ENCODE measurements around the gene AEBP1.

AEBP1 gene

GRCh38 chr7:44068054-44068453, 36.1 kb upstream of the AEBP1 start:
- TF ChIP-seq, protein P1, sequence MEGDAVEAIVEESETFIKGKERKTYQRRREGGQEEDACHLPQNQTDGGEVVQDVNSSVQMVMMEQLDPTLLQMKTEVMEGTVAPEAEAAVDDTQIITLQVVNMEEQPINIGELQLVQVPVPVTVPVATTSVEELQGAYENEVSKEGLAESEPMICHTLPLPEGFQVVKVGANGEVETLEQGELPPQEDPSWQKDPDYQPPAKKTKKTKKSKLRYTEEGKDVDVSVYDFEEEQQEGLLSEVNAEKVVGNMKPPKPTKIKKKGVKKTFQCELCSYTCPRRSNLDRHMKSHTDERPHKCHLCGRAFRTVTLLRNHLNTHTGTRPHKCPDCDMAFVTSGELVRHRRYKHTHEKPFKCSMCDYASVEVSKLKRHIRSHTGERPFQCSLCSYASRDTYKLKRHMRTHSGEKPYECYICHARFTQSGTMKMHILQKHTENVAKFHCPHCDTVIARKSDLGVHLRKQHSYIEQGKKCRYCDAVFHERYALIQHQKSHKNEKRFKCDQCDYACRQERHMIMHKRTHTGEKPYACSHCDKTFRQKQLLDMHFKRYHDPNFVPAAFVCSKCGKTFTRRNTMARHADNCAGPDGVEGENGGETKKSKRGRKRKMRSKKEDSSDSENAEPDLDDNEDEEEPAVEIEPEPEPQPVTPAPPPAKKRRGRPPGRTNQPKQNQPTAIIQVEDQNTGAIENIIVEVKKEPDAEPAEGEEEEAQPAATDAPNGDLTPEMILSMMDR (IDR thresholded peaks at IDR 0.05) = no peak
- Histone ChIP-seq H3K4me3 (no peak overlapping the region), H3K27ac (no peak overlapping the region)
- DNase-seq (ENCODE audit: low spot score) = no peak

DNA sequence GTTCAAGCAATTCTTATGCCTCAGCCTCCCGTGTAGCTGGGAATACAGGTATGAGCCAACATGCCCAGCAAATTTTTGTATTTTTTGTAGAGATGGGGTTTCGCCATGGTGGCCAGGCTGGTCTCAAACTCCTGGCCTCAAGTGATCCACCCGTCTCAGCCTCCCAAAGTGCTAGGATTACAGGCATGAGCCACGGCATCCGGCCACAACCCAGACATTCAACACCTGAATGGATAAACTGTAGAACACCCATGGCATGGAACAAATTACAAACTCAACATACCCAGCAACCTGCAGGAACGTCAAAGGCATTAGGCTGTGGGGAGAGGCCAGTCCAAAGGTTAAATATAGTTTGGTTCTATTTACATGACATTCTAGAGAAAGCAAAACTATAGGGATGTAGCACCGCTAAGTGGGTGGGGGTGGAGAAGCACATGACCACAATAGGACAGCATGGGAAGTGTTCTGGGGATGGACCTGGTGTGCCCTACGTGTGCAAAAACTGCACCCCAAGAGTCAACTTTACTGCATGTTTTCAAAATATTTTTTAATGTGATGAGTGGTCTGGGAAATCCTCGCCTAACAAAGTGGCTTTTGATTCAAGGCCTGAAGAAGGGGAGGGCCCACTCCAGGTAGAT, 32.3 kb upstream of the AEBP1 start:
- DNase-seq (ENCODE audit: low spot score) = no peak
- TF ChIP-seq, protein P1 (IDR thresholded peaks at IDR 0.05) = no peak
- Histone ChIP-seq H3K4me3 (no peak overlapping the region), H3K27ac (peak overlapping the region; percentile 79 to 91)

DNA sequence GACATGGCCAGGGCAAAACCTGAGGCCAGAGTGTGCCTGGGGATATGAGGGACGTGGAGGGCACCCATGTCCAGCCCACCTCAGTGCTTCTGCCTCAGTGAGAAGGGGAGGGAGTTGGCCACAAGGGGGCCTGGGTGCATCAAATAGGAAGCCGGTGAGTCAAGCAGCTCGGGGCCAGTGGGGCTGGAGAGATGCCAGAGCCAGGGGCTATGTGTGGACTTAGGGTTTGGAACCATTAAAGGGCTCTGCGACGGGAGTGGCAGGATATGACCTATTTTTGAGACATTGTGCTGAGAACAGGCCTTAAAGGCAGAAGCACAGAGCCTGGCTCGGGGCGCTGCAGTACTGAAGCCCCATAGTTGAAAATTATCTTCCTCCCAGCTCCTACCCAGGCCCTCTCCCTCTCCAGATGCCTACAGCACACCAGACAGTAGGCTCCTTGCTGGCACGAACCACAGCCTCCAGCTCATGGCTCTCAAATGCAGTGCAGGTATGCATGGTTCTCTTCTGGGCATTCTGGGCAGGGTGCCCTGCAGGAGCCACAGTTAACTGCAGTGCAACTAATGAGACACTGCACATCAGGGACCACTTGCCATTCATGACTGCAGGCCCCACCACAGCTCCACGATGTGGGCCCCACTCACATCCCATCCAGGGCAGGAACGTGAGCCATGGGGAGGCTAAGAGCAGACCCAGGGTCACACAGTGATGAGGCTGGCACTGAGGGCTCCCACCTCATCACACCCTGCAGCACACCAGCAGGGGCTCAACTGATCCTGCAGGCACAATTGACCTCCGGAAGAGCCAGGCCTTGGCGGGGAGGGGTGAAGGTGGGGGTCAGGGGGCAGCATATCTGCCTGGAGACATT, 31.5 kb upstream of the AEBP1 start:
- TF ChIP-seq, protein P1 (IDR thresholded peaks at IDR 0.05) = peak; percentile 77
- peak overlapping the region; percentile 79 to 91 for H3K27ac ChIP-seq
- DNase-seq (ENCODE audit: low spot score) = peak; percentile 92
- H3K4me3 ChIP-seq = no peak overlapping the region

DNA sequence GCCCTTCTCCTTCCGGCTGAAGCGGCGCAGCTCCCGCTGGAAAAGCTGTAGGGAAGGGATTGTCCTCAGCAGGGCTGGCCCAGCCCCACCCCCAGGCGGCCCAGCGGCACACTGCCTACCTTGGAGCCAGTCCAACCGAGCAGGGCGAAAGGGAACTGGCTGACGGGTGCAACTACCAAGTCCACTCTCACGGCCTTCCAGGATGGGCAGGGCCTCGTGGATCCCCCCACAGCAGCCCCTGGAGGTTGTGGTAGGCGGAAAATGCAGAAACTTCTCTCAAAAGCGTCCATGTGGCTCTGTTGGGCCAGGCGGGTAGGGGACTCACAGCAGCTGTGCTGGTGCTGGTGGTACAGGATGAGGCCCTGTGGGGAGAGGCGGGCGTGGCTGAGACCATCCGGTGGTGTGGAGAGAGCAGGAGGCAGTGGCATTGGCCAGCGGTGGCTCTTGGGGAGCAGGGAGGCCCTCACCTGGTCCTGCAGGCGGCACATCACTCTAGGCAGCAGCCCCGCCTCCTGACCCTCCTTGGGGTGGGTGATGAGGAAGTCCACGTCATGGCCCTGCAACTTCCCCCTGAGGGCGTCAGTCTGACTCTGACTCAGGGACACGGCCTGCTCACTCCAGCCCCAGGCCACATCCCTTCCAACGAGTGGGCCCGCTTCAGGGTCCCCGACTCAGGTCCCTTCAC, 30.3 kb upstream of the AEBP1 start:
- TF ChIP-seq, protein P1 (IDR thresholded peaks at IDR 0.05) = no peak
- H3K4me3 ChIP-seq = peak overlapping the region; percentile 58
- peak; percentile 88 for DNase-seq (ENCODE audit: low spot score)
- H3K27ac ChIP-seq = peak overlapping the region; percentile 79 to 91

DNA sequence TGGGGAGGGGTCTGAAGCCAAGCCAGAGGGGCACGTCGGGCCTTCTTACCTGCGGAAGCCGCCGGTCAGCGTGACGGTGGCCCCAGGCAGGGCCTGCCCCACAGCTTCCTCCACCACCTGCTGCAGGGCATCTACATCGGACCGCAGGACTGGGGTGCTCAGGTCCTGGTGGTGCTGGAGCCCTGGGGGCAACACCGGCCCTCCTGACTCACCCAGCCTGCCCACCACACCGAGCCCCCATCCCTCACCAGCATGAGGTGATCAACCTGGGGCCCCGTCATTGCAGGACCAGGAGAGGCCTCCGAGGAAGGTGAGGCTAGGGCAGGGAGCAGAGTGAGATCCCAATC, 29.8 kb upstream of the AEBP1 start:
- Histone ChIP-seq H3K27ac (peak overlapping the region; percentile 79 to 91), H3K4me3 (peak overlapping the region; percentile 58)
- TF ChIP-seq, protein P1 (IDR thresholded peaks at IDR 0.05) = no peak
- no peak for DNase-seq (ENCODE audit: low spot score)

GRCh38 chr7:44075296-44076075, 28.7 kb upstream of the AEBP1 start:
- Histone ChIP-seq H3K4me3 (no peak overlapping the region), H3K27ac (no peak overlapping the region)
- no peak for DNase-seq (ENCODE audit: low spot score)
- TF ChIP-seq, protein P1 (IDR thresholded peaks at IDR 0.05) = no peak

Measured in coronary artery (tissue), 2 donors.